ENCODE data around the gene HOXA4. TPM values are rescaled to one million over a fixed set of nuclear protein-coding genes. Genes with fewer than 3 reads are reported as not detected.

The HOXA4 gene
- total RNA-seq, 4 donors from 2014 or later: 1.3 to 2.9 (median 2.0) TPM

DNA sequence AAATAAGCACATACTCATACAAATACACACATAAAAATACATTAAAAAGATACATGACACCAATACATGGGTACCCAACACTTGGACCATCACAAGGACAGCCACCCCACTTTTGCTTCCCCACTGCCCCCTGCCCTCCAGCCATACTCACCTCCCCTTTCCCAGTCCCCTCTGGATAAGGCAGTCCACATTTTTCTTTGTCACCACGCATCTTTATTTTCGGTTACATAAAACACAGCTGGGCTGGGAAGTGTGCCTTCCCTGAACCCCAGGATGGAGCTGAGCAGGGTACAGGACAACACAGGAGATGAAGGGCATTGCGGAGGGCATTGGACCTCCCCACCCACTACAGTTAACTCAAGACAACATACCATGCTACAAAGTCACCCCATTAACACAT lies 23.0 kb upstream of the HOXA4 start:
- peak; percentile 7 to 62 for DNase-seq (ENCODE audit: low spot score in 2 of 2)
- WGBS, 2 donors: 76 to 78% methylated on average over 3 of the region's 3 CpGs
- intact Hi-C loops (cut with DNase I; ENCODE audit: low total_unique reads): loop anchor here (5.0 kb wide), 1 partner anchor 291 kb away; the partner anchor contains the start of gene SKAP2
- TF ChIP-seq, protein P1, sequence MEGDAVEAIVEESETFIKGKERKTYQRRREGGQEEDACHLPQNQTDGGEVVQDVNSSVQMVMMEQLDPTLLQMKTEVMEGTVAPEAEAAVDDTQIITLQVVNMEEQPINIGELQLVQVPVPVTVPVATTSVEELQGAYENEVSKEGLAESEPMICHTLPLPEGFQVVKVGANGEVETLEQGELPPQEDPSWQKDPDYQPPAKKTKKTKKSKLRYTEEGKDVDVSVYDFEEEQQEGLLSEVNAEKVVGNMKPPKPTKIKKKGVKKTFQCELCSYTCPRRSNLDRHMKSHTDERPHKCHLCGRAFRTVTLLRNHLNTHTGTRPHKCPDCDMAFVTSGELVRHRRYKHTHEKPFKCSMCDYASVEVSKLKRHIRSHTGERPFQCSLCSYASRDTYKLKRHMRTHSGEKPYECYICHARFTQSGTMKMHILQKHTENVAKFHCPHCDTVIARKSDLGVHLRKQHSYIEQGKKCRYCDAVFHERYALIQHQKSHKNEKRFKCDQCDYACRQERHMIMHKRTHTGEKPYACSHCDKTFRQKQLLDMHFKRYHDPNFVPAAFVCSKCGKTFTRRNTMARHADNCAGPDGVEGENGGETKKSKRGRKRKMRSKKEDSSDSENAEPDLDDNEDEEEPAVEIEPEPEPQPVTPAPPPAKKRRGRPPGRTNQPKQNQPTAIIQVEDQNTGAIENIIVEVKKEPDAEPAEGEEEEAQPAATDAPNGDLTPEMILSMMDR (IDR thresholded peaks at IDR 0.05): no peak
- no peak for TF ChIP-seq POLR2A (IDR thresholded peaks at IDR 0.05)
- H3K4me3 ChIP-seq (ENCODE audit: low read depth, poor library complexity, severe bottlenecking): no peak overlapping the region

DNA sequence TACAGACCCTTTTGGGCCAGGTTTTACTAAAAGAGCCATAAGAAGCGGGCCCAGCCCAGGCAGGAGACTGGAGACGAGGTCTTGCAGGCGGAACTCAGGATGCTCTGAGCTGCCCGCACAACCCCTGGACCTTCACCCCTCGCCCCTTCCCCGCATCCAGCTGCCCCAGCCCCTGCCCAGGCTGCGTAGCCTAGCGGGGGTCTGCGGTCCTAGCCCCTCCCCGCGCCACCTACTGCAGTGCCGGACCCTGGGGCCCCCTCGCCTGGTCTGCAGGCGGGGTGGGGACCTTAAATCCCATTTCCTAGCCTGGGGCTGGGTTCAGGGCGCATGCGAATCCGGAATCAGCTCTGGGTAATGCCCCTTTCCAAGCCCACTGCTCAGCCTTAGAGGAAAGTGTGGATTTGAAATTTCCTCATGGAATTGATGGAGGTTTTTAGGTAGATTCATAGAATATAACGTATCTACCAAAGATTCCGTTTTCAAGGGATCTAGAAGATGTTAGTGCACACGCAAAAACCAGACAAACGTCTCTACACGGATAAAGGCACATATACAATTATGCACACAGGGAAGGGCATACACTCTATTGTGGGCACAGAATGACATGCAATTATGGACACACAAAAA lies 22.4 kb upstream of the HOXA4 start:
- TF ChIP-seq, protein P1 (IDR thresholded peaks at IDR 0.05): no peak
- no peak for TF ChIP-seq POLR2A (IDR thresholded peaks at IDR 0.05)
- 25 to 34% methylated on average over 18 to 22 of the region's 22 CpGs for WGBS, 2 donors
- H3K4me3 ChIP-seq (ENCODE audit: low read depth, poor library complexity, severe bottlenecking): no peak overlapping the region
- DNase-seq (ENCODE audit: low spot score in 2 of 2): peak in 1 of 2 donors; percentile 14
- intact Hi-C loops (cut with DNase I; ENCODE audit: low total_unique reads): loop anchor here (5.0 kb wide), 1 partner anchor 291 kb away; the partner anchor contains the start of gene SKAP2

DNA sequence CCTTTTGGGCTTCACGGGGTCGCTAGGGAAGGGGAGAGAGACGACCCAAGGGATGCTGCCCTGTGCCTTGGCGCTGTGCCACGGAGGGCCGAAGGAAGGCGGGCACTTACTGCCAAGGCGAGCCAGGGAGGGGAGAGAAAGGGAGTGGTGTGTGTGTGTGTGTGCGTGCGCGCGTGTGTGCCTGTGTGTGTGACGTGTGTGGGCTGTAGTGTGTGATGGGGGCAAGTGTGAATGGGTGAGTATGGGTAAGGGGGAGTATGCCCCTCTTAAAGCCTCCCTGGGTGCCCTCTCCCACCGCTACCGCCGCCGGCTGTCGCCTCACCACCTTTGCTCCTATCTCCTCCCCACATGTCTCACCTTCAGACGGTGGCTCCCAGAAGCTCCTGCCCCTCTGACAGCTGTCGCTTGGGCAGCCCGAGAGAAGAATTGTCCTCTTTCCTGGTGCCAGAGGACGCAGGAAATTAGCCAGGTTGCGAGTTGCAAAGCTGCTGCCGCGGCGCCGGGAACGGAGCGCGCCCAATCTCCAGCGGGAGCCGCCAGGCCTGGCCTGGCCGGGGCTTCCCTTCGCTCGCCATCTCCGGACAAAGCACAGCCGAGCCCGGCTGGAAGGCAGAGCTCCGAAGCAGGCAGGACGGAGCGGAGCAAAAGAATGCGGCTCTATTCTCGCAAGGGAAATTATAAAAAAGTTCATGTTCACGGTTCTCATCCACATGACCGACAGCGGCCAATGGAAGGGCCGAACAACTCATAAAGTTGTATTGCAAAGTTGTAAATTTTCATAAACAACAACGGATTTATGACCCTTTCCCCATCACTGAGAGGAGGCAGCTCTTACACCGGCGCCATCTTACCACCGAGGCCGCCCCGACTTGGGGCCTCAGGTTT lies 21.6 kb upstream of the HOXA4 start, which contains the start of gene HOXA3:
Gene HOXA3, minus strand, starts transcription at position 653 of the 885 bp plus-strand sequence. CDS start 41,943 bp downstream, outside the sequence.
- intact Hi-C loops (cut with DNase I; ENCODE audit: low total_unique reads): loop anchor here (5.0 kb wide), 1 partner anchor 290 kb away; the partner anchor contains the start of gene SKAP2
- WGBS, 2 donors: 5 to 7% methylated on average over 44 to 53 of the region's 53 CpGs
- H3K4me3 ChIP-seq (ENCODE audit: low read depth, poor library complexity, severe bottlenecking): peak within 1 kb of the TSS; percentile 45
- TF ChIP-seq POLR2A (IDR thresholded peaks at IDR 0.05): no peak
- TF ChIP-seq, protein P1 (IDR thresholded peaks at IDR 0.05): no peak
- DNase-seq (ENCODE audit: low spot score in 2 of 2): peak; percentile 67 to 87

DNA sequence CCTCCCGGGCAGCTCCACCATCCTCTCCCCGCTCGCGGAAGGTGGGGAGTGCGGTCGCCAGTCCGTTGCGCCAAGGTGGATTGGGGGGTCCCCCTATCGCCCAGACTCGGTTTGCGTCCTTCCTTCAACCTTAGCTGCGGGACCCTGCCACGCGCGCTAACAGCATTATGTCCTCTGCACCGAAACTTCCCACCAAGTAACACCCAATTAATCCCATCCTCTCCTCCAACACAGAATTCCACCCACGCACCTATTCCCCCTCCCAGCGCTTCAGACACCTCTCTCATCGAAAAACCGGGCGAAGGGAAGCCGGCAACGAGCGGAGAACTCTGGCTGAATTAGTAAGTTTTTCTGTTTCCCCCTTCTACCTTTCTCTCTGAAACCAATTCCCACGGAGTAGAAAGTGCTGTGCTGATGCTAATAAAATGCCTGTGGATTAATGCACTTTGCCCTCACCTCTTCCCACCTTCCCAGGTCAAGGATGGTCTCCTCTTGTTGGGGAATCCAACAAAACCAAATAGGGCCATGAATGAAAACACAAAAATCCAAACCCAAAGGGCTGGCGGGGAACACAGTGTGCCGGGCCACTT lies 20.9 kb upstream of the HOXA4 start:
- TF ChIP-seq, protein P1 (IDR thresholded peaks at IDR 0.05): no peak
- TF ChIP-seq POLR2A (IDR thresholded peaks at IDR 0.05): no peak
- peak in 1 of 2 donors; percentile 89 for DNase-seq (ENCODE audit: low spot score in 2 of 2)
- intact Hi-C loops (cut with DNase I; ENCODE audit: low total_unique reads): loop anchor here (5.0 kb wide), 1 partner anchor 289 kb away; the partner anchor contains the start of gene SKAP2
- WGBS, 2 donors: 5% methylated on average over 27 of the region's 27 CpGs
- peak overlapping the region; percentile 45 for H3K4me3 ChIP-seq (ENCODE audit: low read depth, poor library complexity, severe bottlenecking)

DNA sequence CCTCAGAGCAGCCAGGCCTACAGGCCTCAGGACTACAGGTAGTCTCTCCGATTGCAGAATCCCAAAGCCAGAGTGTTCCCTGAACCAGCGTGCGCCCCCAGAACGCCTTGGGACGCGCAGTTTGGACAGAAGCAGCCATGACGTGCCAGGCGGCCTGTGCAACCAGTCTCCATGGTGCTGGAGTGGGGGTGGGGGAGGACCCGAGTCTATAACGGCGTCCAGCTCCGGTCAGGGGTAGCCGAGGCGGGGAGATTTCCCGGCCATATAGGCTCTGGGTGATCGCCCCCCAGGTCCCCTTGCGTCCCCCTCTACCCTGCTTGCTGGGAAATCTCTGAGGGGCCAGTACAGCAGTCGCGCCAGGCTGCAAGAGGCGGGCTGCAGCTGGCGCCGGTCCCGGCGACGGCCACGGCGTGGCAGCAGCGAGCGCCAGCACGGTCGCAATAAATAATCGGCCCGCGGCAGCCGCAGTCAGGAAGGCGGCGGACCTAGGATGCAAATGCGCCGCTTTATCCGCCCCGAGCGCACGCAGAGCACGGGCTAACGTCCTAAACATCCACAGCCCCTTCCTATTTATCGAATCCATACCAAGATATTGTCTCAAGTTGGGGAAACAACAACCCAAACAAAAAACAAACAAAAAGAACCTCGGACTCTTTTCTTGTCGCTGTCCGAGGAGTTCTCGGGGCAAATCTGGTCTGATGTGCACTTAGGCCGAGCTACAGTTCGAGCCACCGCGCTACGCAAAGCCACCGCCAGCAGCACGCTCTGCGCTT lies 20.2 kb upstream of the HOXA4 start:
- no peak for TF ChIP-seq POLR2A (IDR thresholded peaks at IDR 0.05)
- TF ChIP-seq, protein P1 (IDR thresholded peaks at IDR 0.05): peak in 1 of 3 donors; percentile 38
- peak; percentile 65 to 96 for DNase-seq (ENCODE audit: low spot score in 2 of 2)
- peak overlapping the region; percentile 45 for H3K4me3 ChIP-seq (ENCODE audit: low read depth, poor library complexity, severe bottlenecking)
- WGBS, 2 donors: 1 to 2% methylated on average over 38 to 42 of the region's 58 CpGs
- intact Hi-C loops (cut with DNase I; ENCODE audit: low total_unique reads): loop anchor here (5.0 kb wide), 1 partner anchor 288 kb away; the partner anchor contains the start of gene SKAP2
